Astrocyte (in vitro differentiated cells and primary cell): ENCODE data around the gene FAM120B. TPM values are rescaled to one million over a fixed set of nuclear protein-coding genes. Genes with fewer than 3 reads are reported as not detected.

Experiments
- DNase-seq: peaks from one replicate; pipeline ENCODE4 v3.0.0-alpha.2; 2010; ENCODE audit warnings: low read depth
- FAIRE-seq: peaks from 2 replicates; lab custom pipeline; 2011; peaks lifted over from hg19 to GRCh38; lab: Jason Lieb, UNC
- H2AFZ ChIP-seq: 2 replicates; pipeline ENCODE4 v1.6.0; 2012; ENCODE audit warnings: low read depth, low read length, inconsistent platforms
- H3K27ac ChIP-seq: 2 replicates; pipeline ENCODE4 v1.5.1; 2011; ENCODE audit warnings: low read depth, low read length, inconsistent platforms
- H3K27me3 ChIP-seq: 2 replicates; pipeline ENCODE4 v1.6.0; 2011; ENCODE audit warnings: low read length, inconsistent platforms; ENCODE audit not compliant: insufficient read depth
- H3K36me3 ChIP-seq: 2 replicates; pipeline ENCODE4 v1.5.1; 2011; ENCODE audit warnings: low read length, inconsistent platforms; ENCODE audit not compliant: insufficient read depth
- H3K4me1 ChIP-seq: 2 replicates; pipeline ENCODE4 v1.5.1; 2011; ENCODE audit warnings: low read length, inconsistent platforms; ENCODE audit not compliant: insufficient read depth
- H3K4me2 ChIP-seq: 2 replicates; pipeline ENCODE4 v1.6.0; 2012; ENCODE audit warnings: low read length, inconsistent platforms
- H3K4me3 ChIP-seq: 2 replicates; pipeline ENCODE4 v1.5.1; 2011; ENCODE audit warnings: low read depth, mild to moderate bottlenecking, low read length, inconsistent platforms; ENCODE audit not compliant: insufficient read depth
- H3K79me2 ChIP-seq: 2 replicates; pipeline ENCODE4 v1.6.0; 2012; ENCODE audit warnings: mild to moderate bottlenecking, low read length, inconsistent platforms; ENCODE audit not compliant: insufficient read depth
- H3K9ac ChIP-seq: 2 replicates; pipeline ENCODE4 v1.6.0; 2012; ENCODE audit warnings: mild to moderate bottlenecking, low read length, inconsistent platforms
- H3K9me3 ChIP-seq: 2 replicates; pipeline ENCODE4 v1.5.1; 2012; ENCODE audit warnings: low read depth, mild to moderate bottlenecking, low read length, inconsistent platforms; ENCODE audit not compliant: insufficient read depth
- H4K20me1 ChIP-seq: 2 replicates; pipeline ENCODE4 v1.6.0; 2012; ENCODE audit warnings: low read length, inconsistent platforms; ENCODE audit not compliant: insufficient read depth
- H3K27ac Mint-ChIP-seq: one replicate; pipeline ENCODE4 v1.8.0; 2021; ENCODE audit warnings: mild to moderate bottlenecking, mixed read lengths; ENCODE audit not compliant: unreplicated experiment
- H3K27me3 Mint-ChIP-seq: one replicate; pipeline ENCODE4 v1.8.0; 2021; ENCODE audit warnings: low read depth, mixed read lengths; ENCODE audit not compliant: unreplicated experiment
- H3K36me3 Mint-ChIP-seq: one replicate; pipeline ENCODE4 v1.8.0; 2021; ENCODE audit warnings: low read depth, mixed read lengths; ENCODE audit not compliant: unreplicated experiment
- H3K4me1 Mint-ChIP-seq: one replicate; pipeline ENCODE4 v1.8.0; 2021; ENCODE audit warnings: low read depth, mixed read lengths; ENCODE audit not compliant: unreplicated experiment
- H3K4me3 Mint-ChIP-seq: one replicate; pipeline ENCODE4 v1.8.0; 2021; ENCODE audit warnings: mild to moderate bottlenecking, moderate library complexity, mixed read lengths; ENCODE audit not compliant: unreplicated experiment
- H3K9me3 Mint-ChIP-seq: one replicate; pipeline ENCODE4 v1.8.0; 2021; ENCODE audit warnings: mild to moderate bottlenecking, mixed read lengths; ENCODE audit not compliant: unreplicated experiment
- CTCF ChIP-seq: IDR thresholded peaks from 2 replicates; pipeline ENCODE4 v1.5.1; 2011; ENCODE audit warnings: low read depth, mild to moderate bottlenecking, inconsistent platforms, low read length, moderate library complexity; ENCODE audit not compliant: insufficient read depth
- EZH2 ChIP-seq: IDR thresholded peaks from 2 replicates; pipeline ENCODE4 v1.6.1; 2012; ENCODE audit warnings: mild to moderate bottlenecking, low read length, inconsistent platforms; ENCODE audit not compliant: insufficient read depth
- total RNA-seq: library from RNA; stranded (reverse); gene quantifications from 2 replicates; pipeline ENCODE4 v1.2.1, GENCODE V29; 2021

FAM120B gene
- total RNA-seq, 1 donor from 2014 or later, result 29.8 TPM

GRCh38 chr6:170273681-170274080 is 32.9 kb upstream of the FAM120B start:
- Histone ChIP-seq H3K27me3 (peaks cover 8% of the 10 kb centered on the region), H3K9me3 (no peaks in the 10 kb centered on the region), H3K79me2 (no peaks in the 10 kb centered on the region), H3K4me2 (no peak overlapping the region), H4K20me1 (no peaks in the 10 kb centered on the region), H2AFZ (no peak overlapping the region), H3K27ac (no peak overlapping the region), H3K4me3 (no peak overlapping the region), H3K4me1 (no peaks in the 10 kb centered on the region), H3K9ac (no peak overlapping the region), H3K36me3 (no peaks in the 10 kb centered on the region)
- Mint-ChIP-seq H3K36me3 (no peaks in the 10 kb centered on the region), H3K9me3 (no peaks in the 10 kb centered on the region), H3K4me1 (peaks cover 2% of the 10 kb centered on the region), H3K27me3 (peaks cover 58% of the 10 kb centered on the region), H3K27ac (no peak overlapping the region), H3K4me3 (no peak overlapping the region)
- DNase-seq, result no peak
- FAIRE-seq, result no peak
- no peak for TF ChIP-seq EZH2
- TF ChIP-seq CTCF, result no peak

- H3K4me3 Mint-ChIP-seq, result no peak overlapping the region
- FAIRE-seq (no peak), DNase-seq (no peak)
- no peak for TF ChIP-seq EZH2
- TF ChIP-seq CTCF, result no peak
- no peak overlapping the region for H3K9ac ChIP-seq
- H3K27me3 Mint-ChIP-seq, result peaks cover 66% of the 10 kb centered on the region
- H3K27ac ChIP-seq, result no peak overlapping the region
- H4K20me1 ChIP-seq, result no peaks in the 10 kb centered on the region
- H3K36me3 Mint-ChIP-seq, result no peaks in the 10 kb centered on the region
- H3K27ac Mint-ChIP-seq, result no peak overlapping the region
- H3K36me3 ChIP-seq, result no peaks in the 10 kb centered on the region
- peaks cover 9% of the 10 kb centered on the region for H3K27me3 ChIP-seq
- H2AFZ ChIP-seq, result no peak overlapping the region
- no peaks in the 10 kb centered on the region for H3K4me1 ChIP-seq
- H3K9me3 Mint-ChIP-seq, result no peaks in the 10 kb centered on the region
- H3K4me1 Mint-ChIP-seq, result no peaks in the 10 kb centered on the region
- H3K4me2 ChIP-seq, result no peak overlapping the region
- no peak overlapping the region for H3K4me3 ChIP-seq
- no peaks in the 10 kb centered on the region for H3K9me3 ChIP-seq
- H3K79me2 ChIP-seq, result no peaks in the 10 kb centered on the region
These were observed 31.6 kb upstream of the FAM120B start for GRCh38 chr6:170274713-170275560.
